CD1c-positive myeloid dendritic cell (primary cell): ENCODE data around the gene ZMIZ1.

Experiments
- DNase-seq: peaks from one replicate; pipeline ENCODE4 v3.0.0-alpha.2; 2016; ENCODE audit errors: extremely low spot score

Gene ZMIZ1

GRCh38 chr10:79079490-79080355, 11.0 kb downstream of the ZMIZ1 start:
- peak; percentile 64 for DNase-seq

- DNase-seq = peak; percentile 54
Observed at GRCh38 chr10:79081353-79082034, 12.7 kb downstream of the ZMIZ1 start.

DNA sequence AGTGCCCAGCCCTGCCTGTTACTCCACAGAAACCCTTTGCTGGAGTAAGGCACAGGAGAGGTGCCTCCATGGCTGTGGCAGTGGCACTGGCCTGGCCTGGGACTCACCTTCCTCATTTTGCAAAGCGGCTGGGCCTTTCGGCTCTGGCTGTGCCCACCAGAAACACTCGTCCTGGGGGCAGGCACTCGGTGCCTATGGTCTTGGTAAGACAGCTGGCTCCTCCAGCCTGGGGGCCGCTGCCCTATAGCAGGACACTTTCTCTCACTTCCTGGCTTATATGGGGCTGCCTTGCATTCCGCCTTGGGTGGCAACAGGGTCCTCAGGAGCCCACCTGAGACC, 13.2 kb downstream of the ZMIZ1 start:
- no peak for DNase-seq

- DNase-seq = no peak
Observed at GRCh38 chr10:79082631-79083596, 14.1 kb downstream of the ZMIZ1 start.

- DNase-seq = peak; percentile 98
Observed at GRCh38 chr10:79084012-79084971, 15.5 kb downstream of the ZMIZ1 start.

- peak; percentile 55 for DNase-seq
Observed at GRCh38 chr10:79084972-79085597, 16.3 kb downstream of the ZMIZ1 start.

DNA sequence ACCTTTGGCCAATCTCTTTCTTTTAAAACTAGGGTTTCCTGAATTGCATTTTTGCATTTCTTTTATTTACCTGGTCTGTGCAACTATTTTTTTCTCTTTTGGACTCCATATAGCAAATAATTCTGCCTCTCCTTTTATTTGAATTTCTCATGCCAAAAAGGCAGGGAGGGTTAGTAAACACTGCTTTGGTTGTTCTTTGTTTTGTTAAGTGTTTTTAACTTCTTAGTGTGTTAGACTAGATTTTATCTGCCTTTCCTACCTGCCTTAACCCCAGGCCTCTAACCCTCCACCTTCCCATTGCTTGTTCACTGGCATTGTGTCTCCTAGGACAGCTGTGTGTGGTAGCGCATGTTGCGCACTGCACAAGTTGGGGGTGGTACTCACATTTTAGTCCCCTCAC, 18.1 kb downstream of the ZMIZ1 start:
- no peak for DNase-seq

GRCh38 chr10:79087721-79088120, 19.0 kb downstream of the ZMIZ1 start:
- no peak for DNase-seq

DNA sequence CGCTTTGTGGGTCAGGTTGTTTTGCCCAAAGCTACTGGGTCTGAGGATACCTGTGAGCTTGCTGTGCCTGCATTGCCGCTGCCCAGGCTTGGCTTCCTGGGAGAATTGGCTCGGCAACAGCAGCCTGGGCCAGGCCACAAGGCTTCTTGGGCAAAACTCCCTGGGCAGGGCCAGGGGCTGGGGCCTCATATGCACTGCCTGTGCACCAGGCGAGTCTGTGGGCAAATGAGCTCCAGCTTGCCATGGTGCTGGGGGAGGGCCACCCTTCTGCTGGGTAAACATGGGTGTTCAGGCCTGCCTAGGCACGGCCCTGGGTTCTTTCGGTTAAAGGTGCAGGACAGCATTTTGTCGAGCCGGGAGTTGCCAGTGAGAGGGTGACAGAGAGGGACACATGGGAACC, 19.4 kb downstream of the ZMIZ1 start:
- DNase-seq = no peak

DNA sequence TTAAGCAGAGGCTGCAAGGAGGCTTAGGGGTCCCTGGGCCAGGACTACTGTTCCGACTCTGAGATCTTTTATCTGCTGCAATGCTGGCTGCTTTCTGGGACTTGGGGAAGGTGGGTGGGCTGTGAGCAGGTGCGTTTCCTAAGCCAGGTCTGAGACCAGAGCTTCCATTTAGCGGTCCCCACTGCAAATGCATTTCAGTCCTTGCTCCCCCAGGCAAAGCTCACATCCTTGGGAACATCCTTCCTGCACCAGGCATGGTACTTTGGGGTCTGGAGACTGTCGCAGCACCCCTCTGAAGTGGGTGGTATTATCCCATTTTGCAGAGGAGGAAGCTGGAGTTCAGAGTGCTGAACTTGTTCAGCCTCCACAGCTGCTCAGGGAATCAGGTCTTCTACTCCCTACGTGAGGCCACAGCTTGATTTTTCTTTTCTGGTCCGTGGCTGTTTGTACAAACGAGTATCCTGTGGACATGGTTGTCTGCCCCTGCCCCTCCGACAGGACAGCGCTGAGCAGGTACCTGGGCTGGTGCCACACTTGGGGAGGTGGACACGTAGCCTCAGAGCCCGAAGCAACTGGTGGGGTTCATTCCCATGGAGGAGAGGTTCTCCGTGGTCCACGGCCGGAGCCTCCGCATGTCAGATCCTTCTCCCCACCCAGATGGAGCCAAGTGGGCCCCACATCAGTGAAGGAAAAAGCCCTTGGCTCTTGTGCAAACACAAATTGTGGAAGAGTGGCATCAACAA, 20.0 kb downstream of the ZMIZ1 start:
- DNase-seq = no peak

DNA sequence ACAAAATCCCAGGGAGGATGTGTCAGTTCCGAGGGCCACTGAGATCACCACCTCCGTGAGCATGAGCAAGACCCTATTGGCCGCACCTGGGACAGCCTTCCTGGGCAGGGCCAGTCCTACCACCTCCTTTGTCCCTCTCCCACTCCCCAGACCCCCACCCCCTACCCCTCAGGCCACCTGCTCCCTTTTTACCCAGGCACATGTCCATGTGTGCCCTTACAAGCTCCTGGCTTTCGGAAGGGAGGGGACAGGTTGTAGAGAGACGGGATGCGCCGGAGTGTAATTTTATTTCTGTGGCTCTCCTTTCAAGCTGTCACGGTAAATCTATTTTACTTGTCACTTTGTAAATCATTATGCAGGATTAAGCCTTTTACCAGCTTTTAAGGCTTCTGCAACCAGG, 20.9 kb downstream of the ZMIZ1 start:
- no peak for DNase-seq

- no peak for DNase-seq
Observed at GRCh38 chr10:79090134-79090803, 21.5 kb downstream of the ZMIZ1 start.

- no peak for DNase-seq
Observed at GRCh38 chr10:79092292-79092896, 23.6 kb downstream of the ZMIZ1 start.

DNA sequence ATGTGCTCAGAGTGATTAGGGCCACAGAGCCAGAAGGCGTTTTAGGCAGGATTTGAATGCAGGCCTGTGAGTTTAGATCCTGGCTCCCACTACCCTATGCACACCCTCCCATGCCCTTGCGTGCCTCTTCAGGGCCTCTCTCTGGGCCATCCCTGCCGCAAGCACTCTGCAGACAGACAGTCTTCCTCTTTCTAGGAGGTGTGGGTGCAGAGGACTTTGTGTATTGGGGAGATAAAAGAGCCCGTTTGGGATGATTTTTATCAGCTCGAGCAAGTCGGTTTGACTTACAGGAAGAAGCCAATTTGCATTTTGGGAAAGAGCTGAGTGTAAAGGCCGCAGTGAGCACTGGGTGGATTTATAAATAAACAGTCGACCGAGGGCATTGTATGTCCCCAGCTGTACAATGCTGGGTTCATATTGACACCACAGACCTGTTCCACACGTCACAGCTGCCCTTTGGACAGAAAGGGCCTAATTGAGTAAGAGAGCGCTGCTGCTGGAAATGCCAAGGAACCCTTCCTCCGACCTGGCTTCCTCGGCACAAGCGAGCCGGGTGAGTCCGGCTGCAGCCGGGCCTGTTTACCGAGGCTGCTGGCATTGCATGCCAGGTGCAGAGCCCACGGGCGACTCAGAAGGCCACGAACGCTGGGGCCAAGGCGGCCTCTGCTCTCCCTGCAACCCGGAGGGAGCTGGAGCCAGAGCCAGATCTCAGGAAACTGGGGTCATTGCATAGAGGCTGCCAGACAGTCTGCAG, 25.1 kb downstream of the ZMIZ1 start:
- peak; percentile 87 for DNase-seq

GRCh38 chr10:79094412-79095175, 25.8 kb downstream of the ZMIZ1 start:
- no peak for DNase-seq

- DNase-seq = no peak
Observed at GRCh38 chr10:79095316-79095715, 26.6 kb downstream of the ZMIZ1 start.

- no peak for DNase-seq
Observed at GRCh38 chr10:79096514-79096913, 27.7 kb downstream of the ZMIZ1 start.
